A549 treated with GW870086 at 1 μM for 4 hours (cell line): ENCODE data around the gene DEGS2. TPM values are rescaled to one million over a fixed set of nuclear protein-coding genes. Genes with fewer than 3 reads are reported as not detected.

Experiments used
- total RNA-seq: library from RNA; stranded (reverse); fragments of 200-300 nt; extraction: Qiagen RNA extraction; gene quantifications from 5 replicates; pipeline ENCODE4 v1.2.3, GENCODE V29; 2022; ENCODE audit warnings: low read depth

Gene DEGS2
- total RNA-seq: 1.4 to 3.2 TPM (median 2.6 TPM) in 5 replicates

GRCh38 chr14:100159094-100159864 lies at the start of gene DEGS2:
TSS of gene DEGS2 (minus strand) at chr14:100159645. CDS start at chr14:100159587, 58 bp downstream.

Other genes with a start within 250 kb of the DEGS2 start
- 22.6 to 28.7 TPM (median 27.0 TPM) in 5 replicates for gene EVL, start 94.2 kb downstream of the DEGS2 start, total RNA-seq
- gene YY1, start 79.5 kb upstream of the DEGS2 start, total RNA-seq: 56.7 to 74.6 TPM (median 67.3 TPM) in 5 replicates
- 6.4 to 10.4 TPM (median 9.5 TPM) in 5 replicates for gene SLC25A29, start 146.8 kb upstream of the DEGS2 start, total RNA-seq
- not detected in 5 replicates for gene SLC25A47, start 163.7 kb upstream of the DEGS2 start, total RNA-seq
- gene WDR25, start 216.8 kb upstream of the DEGS2 start, total RNA-seq: 8.3 to 11.4 TPM (median 9.8 TPM) in 5 replicates